Measurements from ENCODE around the gene VAC14. TPM values are rescaled to one million over a fixed set of nuclear protein-coding genes. Genes with fewer than 3 reads are reported as not detected.

VAC14 gene
- polyA plus RNA-seq, 1 experiment: 50.7 TPM

DNA sequence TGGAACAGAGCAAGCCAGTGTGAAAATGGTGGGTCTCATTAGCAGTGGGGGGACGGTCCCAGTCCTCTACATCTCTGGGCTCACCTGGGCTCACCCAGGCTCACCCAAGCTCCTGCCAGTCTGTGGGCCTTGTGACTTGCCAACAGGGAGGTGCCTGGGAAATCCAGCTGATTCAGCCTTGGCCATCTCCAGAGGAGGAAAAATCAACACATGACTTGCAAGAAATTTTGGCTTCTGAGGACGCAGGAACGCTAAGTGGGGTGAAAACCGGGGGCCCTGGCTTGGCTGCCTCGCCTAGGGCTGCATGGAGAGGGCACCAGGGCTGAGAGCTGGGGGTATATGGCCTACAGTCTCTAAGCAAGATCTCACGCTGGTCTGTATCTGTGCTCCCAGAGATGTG, 47.7 kb downstream of the VAC14 start:
- POLR2A ChIA-PET: no interaction called here
- Histone ChIP-seq H3K36me3 (ENCODE audit: control insufficient read depth, insufficient read depth, low read length) (peaks cover 2% of the 10 kb centered on the region; the same call in 1 of the 2 replicates), H3K27me3 (ENCODE audit: control insufficient read depth, insufficient read depth, low read length) (no peaks in the 10 kb centered on the region), H3K4me3 (ENCODE audit: low read depth, low read length) (no peak overlapping the region)
- CTCF ChIA-PET: interaction anchor here (1.0 kb wide), 1 partner anchor 17 kb away, joined by 5 read pairs; no protein-coding TSS in a partner anchor
- TF ChIP-seq, protein P1, sequence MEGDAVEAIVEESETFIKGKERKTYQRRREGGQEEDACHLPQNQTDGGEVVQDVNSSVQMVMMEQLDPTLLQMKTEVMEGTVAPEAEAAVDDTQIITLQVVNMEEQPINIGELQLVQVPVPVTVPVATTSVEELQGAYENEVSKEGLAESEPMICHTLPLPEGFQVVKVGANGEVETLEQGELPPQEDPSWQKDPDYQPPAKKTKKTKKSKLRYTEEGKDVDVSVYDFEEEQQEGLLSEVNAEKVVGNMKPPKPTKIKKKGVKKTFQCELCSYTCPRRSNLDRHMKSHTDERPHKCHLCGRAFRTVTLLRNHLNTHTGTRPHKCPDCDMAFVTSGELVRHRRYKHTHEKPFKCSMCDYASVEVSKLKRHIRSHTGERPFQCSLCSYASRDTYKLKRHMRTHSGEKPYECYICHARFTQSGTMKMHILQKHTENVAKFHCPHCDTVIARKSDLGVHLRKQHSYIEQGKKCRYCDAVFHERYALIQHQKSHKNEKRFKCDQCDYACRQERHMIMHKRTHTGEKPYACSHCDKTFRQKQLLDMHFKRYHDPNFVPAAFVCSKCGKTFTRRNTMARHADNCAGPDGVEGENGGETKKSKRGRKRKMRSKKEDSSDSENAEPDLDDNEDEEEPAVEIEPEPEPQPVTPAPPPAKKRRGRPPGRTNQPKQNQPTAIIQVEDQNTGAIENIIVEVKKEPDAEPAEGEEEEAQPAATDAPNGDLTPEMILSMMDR (IDR thresholded peaks at IDR 0.05; ENCODE audit: insufficient read depth, low read depth, low read length): no peak
- DNase-seq (ENCODE audit: low read depth): no peak

GRCh38 chr16:70752426-70752825, 48.5 kb downstream of the VAC14 start:
- Histone ChIP-seq H3K4me3 (ENCODE audit: low read depth, low read length) (no peak overlapping the region), H3K27me3 (ENCODE audit: control insufficient read depth, insufficient read depth, low read length) (no peaks in the 10 kb centered on the region), H3K36me3 (ENCODE audit: control insufficient read depth, insufficient read depth, low read length) (peaks cover 1% of the 10 kb centered on the region; the same call in 1 of the 2 replicates)
- TF ChIP-seq, protein P1 (IDR thresholded peaks at IDR 0.05; ENCODE audit: insufficient read depth, low read depth, low read length): no peak
- CTCF ChIA-PET: interaction anchor here (1.0 to 4.6 kb wide), 2 partner anchors 15 to 18 kb away, joined by 5 to 24 read pairs; no protein-coding TSS in a partner anchor
- no peak for DNase-seq (ENCODE audit: low read depth)
- POLR2A ChIA-PET: no interaction called here

DNA sequence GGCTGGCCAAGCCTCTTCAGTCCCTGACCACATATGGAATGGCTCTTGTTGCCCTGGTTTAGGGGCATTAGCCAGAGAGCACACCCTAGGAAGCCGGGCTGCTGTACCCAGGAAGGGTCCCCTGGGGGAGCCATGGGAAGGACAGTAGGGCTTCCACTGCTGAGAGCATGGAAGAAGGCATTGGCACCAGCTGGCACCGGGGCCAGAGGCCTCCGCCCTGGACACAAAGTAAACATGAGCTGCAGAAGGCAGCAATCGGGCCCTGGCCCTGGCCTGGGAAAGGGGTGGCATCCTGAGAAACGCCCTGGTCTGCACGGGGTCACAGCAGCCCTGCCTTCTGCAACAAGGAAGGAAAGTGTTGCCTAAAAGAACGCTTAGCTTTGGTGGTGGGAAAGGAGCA, 49.4 kb downstream of the VAC14 start:
- CTCF ChIA-PET: interaction anchor here (1.1 to 4.6 kb wide), 6 partner anchors 9 to 72 kb away, joined by 3 to 35 read pairs (median 6); no protein-coding TSS in a partner anchor
- POLR2A ChIA-PET: interaction anchor here (0.6 kb wide), 1 partner anchor 85 kb away, joined by 5 read pairs; no protein-coding TSS in a partner anchor
- DNase-seq (ENCODE audit: low read depth): no peak

DNA sequence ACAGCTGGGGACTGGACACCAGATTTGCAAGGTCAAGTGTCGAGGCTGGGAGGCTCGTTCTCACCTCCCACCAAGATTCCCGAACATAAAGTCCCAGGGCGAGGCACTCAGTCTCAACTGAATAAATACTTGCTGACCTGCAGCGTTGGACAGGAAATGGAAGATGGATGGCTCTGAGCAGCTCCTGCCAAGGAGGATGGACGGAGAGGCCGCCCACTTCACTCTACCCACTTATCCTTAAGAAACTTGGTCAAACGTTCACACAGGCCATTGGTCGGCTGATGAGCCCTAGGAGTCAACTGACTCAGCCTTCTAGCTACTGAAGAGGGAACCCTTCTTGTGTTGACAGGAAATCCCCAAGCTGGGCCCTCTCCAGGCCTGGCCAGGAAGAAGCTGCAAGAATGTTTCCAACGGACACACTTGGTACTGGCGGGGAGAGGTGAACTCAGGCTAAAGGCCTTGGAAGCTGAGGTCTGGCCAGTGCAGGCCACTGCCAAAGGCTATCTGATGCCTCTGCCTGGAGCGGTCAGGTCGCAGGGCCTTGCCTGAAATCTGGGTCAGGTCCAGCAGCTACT, 50.0 kb downstream of the VAC14 start:
- H3K36me3 ChIP-seq (ENCODE audit: control insufficient read depth, insufficient read depth, low read length): no peaks in the 10 kb centered on the region; the same call in 1 of the 2 replicates
- no peak overlapping the region for H3K4me3 ChIP-seq (ENCODE audit: low read depth, low read length)
- CTCF ChIA-PET: interaction anchor here (1.1 to 4.6 kb wide), 7 partner anchors 9 to 71 kb away, joined by 3 to 35 read pairs (median 5); no protein-coding TSS in a partner anchor
- DNase-seq (ENCODE audit: low read depth): no peak
- H3K27me3 ChIP-seq (ENCODE audit: control insufficient read depth, insufficient read depth, low read length): no peaks in the 10 kb centered on the region
- TF ChIP-seq, protein P1 (IDR thresholded peaks at IDR 0.05; ENCODE audit: insufficient read depth, low read depth, low read length): no peak
- POLR2A ChIA-PET: interaction anchor here (1.6 kb wide), 1 partner anchor 10 kb away, joined by 5 read pairs; no protein-coding TSS in a partner anchor

More for the DNA sequence above, 49.4 kb downstream of the VAC14 start:
- no peak overlapping the region for H3K4me3 ChIP-seq (ENCODE audit: low read depth, low read length)
- TF ChIP-seq, protein P1 (IDR thresholded peaks at IDR 0.05; ENCODE audit: insufficient read depth, low read depth, low read length): no peak
- no peaks in the 10 kb centered on the region; the same call in 1 of the 2 replicates for H3K36me3 ChIP-seq (ENCODE audit: control insufficient read depth, insufficient read depth, low read length)
- no peaks in the 10 kb centered on the region for H3K27me3 ChIP-seq (ENCODE audit: control insufficient read depth, insufficient read depth, low read length)
